Measurements from ENCODE around the gene CIB2. TPM values are rescaled to one million over a fixed set of nuclear protein-coding genes. Genes with fewer than 3 reads are reported as not detected.

Gene CIB2
- total RNA-seq, 4 donors from 2014 or later = 8.4 to 19.5 (median 9.5) TPM

DNA sequence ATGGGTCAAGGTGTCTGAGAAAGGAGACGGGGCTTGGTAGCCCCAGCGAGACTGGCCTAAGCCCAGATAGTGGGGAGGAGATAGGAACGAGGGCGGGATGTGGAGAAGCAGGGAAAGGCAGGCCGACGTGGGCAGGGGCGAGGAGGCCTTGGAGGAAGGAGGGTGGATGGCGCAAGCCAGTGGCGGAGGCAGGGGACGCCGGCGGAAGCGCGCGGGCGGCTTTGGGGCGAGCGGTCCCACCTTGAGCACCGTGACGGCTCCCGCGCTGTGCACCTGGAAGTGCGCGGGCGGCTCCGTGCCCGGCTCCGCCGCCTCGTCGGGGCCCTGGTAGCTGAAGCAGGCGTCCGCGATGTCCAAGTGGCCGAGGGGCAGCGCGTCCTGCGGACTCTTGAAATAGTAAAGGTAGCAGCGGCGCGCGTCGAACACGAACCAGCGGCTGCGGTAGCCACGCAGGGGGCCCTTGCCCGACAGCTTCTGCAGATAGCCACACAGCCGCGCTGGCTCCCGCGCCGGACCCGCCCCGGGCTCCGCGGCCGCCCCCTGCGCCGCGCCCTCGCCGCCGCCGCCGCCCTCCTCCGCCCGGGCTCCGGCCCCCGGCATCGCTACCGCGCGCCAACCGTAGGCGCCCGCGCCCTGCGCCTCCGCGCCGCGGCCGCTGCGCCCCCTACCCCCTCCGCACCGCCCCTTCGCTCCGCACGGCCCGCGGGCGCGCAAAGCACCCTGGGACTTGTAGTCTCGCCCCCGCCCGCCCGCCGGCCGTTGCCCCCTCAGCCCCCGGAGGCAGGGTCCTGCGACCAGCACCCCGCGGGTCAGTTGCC, 54.0 kb downstream of the CIB2 start, which contains the start of gene TBC1D2B:
Gene TBC1D2B, minus strand, starts transcription at position 659 of the 818 bp plus-strand sequence. Its CDS starts 59 bp downstream, at position 600.
- peaks cover 20 to 60% (median 38%) of the 10 kb centered on the region in 4 donors for H3K4me1 ChIP-seq
- no peaks in the 10 kb centered on the region for H3K27me3 ChIP-seq
- peak in 1 of 3 donors; percentile 39 for TF ChIP-seq POLR2AphosphoS5 (IDR thresholded peaks at IDR 0.05)
- TF ChIP-seq, protein P1, sequence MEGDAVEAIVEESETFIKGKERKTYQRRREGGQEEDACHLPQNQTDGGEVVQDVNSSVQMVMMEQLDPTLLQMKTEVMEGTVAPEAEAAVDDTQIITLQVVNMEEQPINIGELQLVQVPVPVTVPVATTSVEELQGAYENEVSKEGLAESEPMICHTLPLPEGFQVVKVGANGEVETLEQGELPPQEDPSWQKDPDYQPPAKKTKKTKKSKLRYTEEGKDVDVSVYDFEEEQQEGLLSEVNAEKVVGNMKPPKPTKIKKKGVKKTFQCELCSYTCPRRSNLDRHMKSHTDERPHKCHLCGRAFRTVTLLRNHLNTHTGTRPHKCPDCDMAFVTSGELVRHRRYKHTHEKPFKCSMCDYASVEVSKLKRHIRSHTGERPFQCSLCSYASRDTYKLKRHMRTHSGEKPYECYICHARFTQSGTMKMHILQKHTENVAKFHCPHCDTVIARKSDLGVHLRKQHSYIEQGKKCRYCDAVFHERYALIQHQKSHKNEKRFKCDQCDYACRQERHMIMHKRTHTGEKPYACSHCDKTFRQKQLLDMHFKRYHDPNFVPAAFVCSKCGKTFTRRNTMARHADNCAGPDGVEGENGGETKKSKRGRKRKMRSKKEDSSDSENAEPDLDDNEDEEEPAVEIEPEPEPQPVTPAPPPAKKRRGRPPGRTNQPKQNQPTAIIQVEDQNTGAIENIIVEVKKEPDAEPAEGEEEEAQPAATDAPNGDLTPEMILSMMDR (IDR thresholded peaks at IDR 0.05) = no peak
- TF ChIP-seq POLR2A (IDR thresholded peaks at IDR 0.05) = peak; percentile 47
- no peak for TF ChIP-seq EP300 (IDR thresholded peaks at IDR 0.05; ENCODE audit: low read depth)
- in situ Hi-C loops (cut with MboI; ENCODE audit: low pct_ligation_motif_present in 1 of 4, low pct_unique_long_range_greater_than_20kb in 1 of 4, low sequenced_read_pairs in 3 of 4) (no loop called here), intact Hi-C loops (cut with DNase I; ENCODE audit: low total_unique reads) (no loop called here)
- H3K27ac ChIP-seq = peak within 1 kb of the TSS; percentile 95 to 99 (median 98)
- peak within 1 kb of the TSS; percentile 75 to 97 (median 94) for H3K4me3 ChIP-seq
- 1% methylated on average over 48 of the region's 104 CpGs; no CpG with 5 or more reads in 1 of the 2 donors for WGBS, 2 donors (ENCODE audit: low coverage in 1 of 2)
- no peaks in the 10 kb centered on the region for H3K9me3 ChIP-seq
- DNase-seq = peak; percentile 76
- no peaks in the 10 kb centered on the region for H3K36me3 ChIP-seq

DNA sequence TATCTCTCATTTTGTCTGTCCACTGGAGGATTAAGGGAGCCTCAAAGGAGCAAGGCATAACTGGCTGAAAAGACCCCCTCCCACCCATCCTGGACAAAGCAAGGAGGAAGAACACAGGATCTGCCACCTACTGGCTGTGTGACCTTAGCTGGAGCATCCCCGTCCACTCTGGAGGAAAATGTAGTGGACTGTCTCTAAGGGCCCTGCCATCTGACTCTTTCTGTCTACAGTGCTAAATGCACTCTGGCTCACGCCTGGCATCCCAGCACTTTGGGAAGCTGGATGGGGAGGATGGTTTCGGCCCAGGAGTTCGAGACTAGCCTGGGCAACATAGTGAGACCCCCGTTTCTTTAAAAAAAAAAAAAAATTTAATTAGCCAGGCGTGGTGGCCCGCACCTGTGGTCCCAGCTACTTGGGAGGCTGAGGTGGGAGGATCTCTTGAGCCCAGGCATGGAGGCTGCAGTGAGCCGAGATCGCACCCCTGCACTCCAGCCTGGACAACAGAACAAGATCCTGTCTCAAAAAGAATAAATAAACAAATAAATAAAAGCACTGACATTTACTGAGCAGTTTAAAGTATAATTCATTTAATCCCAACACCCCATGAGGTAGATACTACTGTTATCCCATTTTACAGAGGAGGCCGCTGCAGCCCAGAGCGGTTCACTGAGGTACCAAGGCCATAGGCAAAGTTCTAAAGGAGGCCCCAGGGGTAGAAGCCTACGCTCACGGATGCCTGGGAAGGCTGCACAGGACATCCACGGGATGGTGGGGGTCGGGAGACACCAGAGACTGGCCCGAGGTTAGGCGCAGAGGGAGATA, 54.8 kb downstream of the CIB2 start:
- H3K9me3 ChIP-seq = no peaks in the 10 kb centered on the region
- peak overlapping the region; percentile 95 to 99 (median 98) for H3K27ac ChIP-seq
- in situ Hi-C loops (cut with MboI; ENCODE audit: low pct_ligation_motif_present in 1 of 4, low pct_unique_long_range_greater_than_20kb in 1 of 4, low sequenced_read_pairs in 3 of 4) = no loop called here
- no peaks in the 10 kb centered on the region for H3K36me3 ChIP-seq
- peaks cover 26 to 60% (median 45%) of the 10 kb centered on the region in 4 donors for H3K4me1 ChIP-seq
- DNase-seq = no peak
- WGBS, 2 donors (ENCODE audit: low coverage in 1 of 2) = 11 to 18% methylated on average over 14 to 17 of the region's 17 CpGs
- H3K4me3 ChIP-seq = peak overlapping the region; percentile 75 to 97 (median 94)
- TF ChIP-seq POLR2A (IDR thresholded peaks at IDR 0.05) (no peak), POLR2AphosphoS5 (IDR thresholded peaks at IDR 0.05) (no peak), EP300 (IDR thresholded peaks at IDR 0.05; ENCODE audit: low read depth) (no peak)
- TF ChIP-seq, protein P1 (IDR thresholded peaks at IDR 0.05) = no peak
- H3K27me3 ChIP-seq = no peaks in the 10 kb centered on the region
- intact Hi-C loops (cut with DNase I; ENCODE audit: low total_unique reads) = no loop called here

DNA sequence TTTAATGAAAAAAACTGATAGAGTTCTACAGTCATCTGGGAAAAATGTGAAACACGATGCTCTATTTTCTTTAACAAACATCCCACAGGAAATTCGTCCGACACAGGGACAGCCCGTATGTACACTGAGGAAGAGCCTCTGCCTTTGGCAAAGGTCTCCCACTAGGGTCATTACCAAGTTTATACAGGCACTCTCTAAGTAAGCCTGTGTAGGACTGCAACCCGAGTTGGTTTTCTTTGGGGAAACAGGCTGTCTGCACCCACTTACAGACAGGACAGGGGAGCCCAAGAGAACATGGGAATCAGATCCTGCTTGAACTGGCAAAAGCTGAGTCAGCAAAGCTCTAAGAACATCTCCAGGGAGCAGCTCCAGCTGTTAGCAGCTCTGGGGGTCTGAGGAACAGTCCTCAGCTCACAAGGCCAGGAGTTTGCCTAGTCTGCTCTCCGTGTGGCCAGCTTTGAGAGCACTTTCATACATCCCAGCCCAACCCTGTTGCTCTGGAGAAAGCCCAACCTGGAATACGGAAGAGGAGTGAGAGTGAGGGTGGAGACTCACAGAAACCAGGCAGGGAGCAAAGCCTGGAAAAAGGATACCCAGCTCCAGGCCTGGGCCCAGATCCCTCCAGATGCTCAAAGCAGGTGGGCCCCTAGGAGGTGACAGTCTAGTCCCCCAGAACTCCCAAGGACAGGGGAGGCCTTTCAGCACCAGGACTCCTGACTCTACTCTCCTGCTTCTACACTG, 55.6 kb downstream of the CIB2 start:
- in situ Hi-C loops (cut with MboI; ENCODE audit: low pct_ligation_motif_present in 1 of 4, low pct_unique_long_range_greater_than_20kb in 1 of 4, low sequenced_read_pairs in 3 of 4) = no loop called here
- peaks cover 27 to 68% (median 51%) of the 10 kb centered on the region in 4 donors for H3K4me1 ChIP-seq
- 17 to 44% methylated on average over 3 to 7 of the region's 7 CpGs for WGBS, 2 donors (ENCODE audit: low coverage in 1 of 2)

More for the DNA sequence above, 55.6 kb downstream of the CIB2 start:
- H3K36me3 ChIP-seq = no peaks in the 10 kb centered on the region
- peak overlapping the region; percentile 75 to 97 (median 94) for H3K4me3 ChIP-seq
- H3K27ac ChIP-seq = peak overlapping the region; percentile 95 to 99 (median 98)
- no peaks in the 10 kb centered on the region for H3K27me3 ChIP-seq
- DNase-seq = peak; percentile 70
- TF ChIP-seq POLR2AphosphoS5 (IDR thresholded peaks at IDR 0.05) = peak; percentile 42 to 65 (median 55)
- peak; percentile 51 for TF ChIP-seq POLR2A (IDR thresholded peaks at IDR 0.05)
- TF ChIP-seq, protein P1 (IDR thresholded peaks at IDR 0.05) = no peak
- H3K9me3 ChIP-seq = no peaks in the 10 kb centered on the region
- intact Hi-C loops (cut with DNase I; ENCODE audit: low total_unique reads) = no loop called here

All from transverse colon (tissue), 4 donors.